Right ventricle myocardium superior (tissue), 1 donor: ENCODE data around the gene GFPT2. TPM values are rescaled to one million over a fixed set of nuclear protein-coding genes. Genes with fewer than 3 reads are reported as not detected.

Experiments used
- ATAC-seq: fragments of 200-7000 bp; cut with Tn5 transposase; one replicate; pipeline ENCODE4 v1.9.1; 2020; ENCODE audit warnings: mild to moderate bottlenecking; ENCODE audit not compliant: poor library complexity
- DNase-seq: peaks from one replicate; pipeline ENCODE4 v3.0.0-alpha.2; 2020
- intact Hi-C: fragments of 100-400 bp; cut with DNase I; formaldehyde crosslinking; loops from one replicate; pipeline ENCODE4 v1.11.2; 2022
- total RNA-seq: library from RNA; stranded (reverse); fragmentation: NEBNext Ultra II Directional; extraction: Animal tissue kit (Norgen Biotek cat#: 25700); gene quantifications from one replicate; pipeline ENCODE4 v1.2.1, GENCODE V29; 2021
- donor health status: DM: no; HTN: yes; CAD: no; lungs with severe emphysema.

The GFPT2 gene
- total RNA-seq, 1 donor from 2014 or later, result 13.3 TPM

GRCh38 chr5:180339583-180340183 is 13.5 kb downstream of the GFPT2 start:
- DNase-seq (peak; percentile 22), ATAC-seq (no peak)
- intact Hi-C loops, result no loop called here

DNA sequence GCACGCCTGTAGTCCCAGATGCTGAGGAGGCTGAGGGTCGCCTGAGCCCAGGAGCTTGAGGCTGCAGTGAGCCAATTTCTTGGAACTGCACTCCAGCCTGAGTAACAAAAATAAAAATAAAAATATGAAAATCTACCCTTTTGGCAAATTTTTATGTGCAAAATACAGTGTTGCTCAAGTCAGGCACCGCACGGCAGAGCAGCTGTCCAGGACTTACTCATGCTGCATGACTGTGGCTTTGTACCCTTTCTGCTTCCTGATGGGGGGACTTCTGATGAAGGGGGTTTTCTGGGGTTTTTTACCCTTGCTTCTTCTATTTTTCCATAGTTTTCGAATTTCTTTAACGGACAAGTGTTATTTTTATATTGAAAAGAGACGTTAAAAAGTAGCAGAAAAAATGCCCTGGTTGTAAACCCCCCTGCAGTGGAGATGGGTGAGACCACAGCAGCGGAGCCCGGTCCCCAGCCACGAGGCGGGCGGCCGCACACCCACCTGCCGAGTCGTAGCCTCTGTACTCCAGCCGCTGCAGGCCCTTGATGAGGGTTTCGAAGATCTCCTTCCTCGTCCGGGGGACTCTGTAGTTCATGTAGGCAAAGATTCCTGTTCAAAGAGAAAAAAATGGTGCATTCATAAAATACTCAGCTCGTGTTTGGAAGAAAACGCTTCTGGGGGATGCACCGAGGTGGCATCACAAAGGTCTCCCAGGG is 15.0 kb downstream of the GFPT2 start:
- ATAC-seq (no peak), DNase-seq (peak; percentile 18)
- intact Hi-C loops, result no loop called here

GRCh38 chr5:180336234-180337020 is 16.7 kb downstream of the GFPT2 start:
- intact Hi-C loops, result no loop called here
- DNase-seq (peak; percentile 22), ATAC-seq (no peak)

- DNase-seq (no peak), ATAC-seq (no peak)
- intact Hi-C loops, result no loop called here
Observed at GRCh38 chr5:180335614-180336233, 17.4 kb downstream of the GFPT2 start.

- DNase-seq (peak; percentile 37), ATAC-seq (no peak)
- intact Hi-C loops, result no loop called here
Observed at GRCh38 chr5:180334751-180335613, 18.2 kb downstream of the GFPT2 start.

DNA sequence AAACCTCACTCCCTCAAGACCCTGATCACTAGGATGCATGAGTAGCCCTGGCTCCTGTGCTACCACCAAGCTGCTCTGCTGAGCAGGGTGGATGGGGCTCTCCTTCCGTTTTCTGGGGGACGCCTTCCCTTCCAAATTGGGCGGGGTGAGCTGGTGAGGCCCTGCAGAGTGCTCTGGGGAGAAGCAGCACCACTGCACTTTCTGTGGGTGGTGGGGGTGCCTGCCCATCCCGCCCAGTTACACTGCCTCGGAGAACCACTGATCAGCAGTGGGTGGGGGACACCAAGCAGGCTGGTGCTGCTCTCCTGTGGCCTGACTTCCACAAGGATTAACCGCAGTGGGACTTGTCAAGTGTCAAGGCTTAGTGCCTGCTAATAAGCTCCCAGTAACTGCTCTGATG is 19.0 kb downstream of the GFPT2 start:
- ATAC-seq (no peak), DNase-seq (peak; percentile 32)

GRCh38 chr5:180333661-180334060 is 19.5 kb downstream of the GFPT2 start:
- ATAC-seq, result no peak
- DNase-seq, result peak; percentile 55
- intact Hi-C loops, result no loop called here

More for the DNA sequence above, 19.0 kb downstream of the GFPT2 start:
- intact Hi-C loops, result no loop called here

GRCh38 chr5:180332861-180333260 is 20.3 kb downstream of the GFPT2 start:
- ATAC-seq, result no peak
- intact Hi-C loops, result no loop called here
- DNase-seq, result no peak

GRCh38 chr5:180332051-180332517 is 21.1 kb downstream of the GFPT2 start:
- peak; percentile 34 for DNase-seq
- no peak for ATAC-seq
- intact Hi-C loops, result no loop called here

DNA sequence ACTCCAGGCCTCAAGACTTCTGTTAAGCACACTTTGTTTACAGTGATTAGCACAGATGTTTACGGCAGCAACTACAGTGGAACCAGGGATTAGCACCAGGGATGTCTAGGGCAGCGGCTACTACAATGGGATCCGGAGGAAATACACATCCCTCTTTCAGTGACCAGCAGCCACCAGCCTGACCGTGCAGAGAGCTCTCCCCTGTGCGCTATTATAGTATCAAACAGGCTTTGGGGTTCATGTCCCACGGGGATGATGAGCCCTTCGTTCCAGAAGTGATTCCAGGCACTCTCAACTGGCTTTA is 21.5 kb downstream of the GFPT2 start:
- intact Hi-C loops, result no loop called here
- DNase-seq (peak; percentile 8), ATAC-seq (peak; percentile 4)

GRCh38 chr5:180330810-180331646 is 22.1 kb downstream of the GFPT2 start:
- intact Hi-C loops, result no loop called here

DNA sequence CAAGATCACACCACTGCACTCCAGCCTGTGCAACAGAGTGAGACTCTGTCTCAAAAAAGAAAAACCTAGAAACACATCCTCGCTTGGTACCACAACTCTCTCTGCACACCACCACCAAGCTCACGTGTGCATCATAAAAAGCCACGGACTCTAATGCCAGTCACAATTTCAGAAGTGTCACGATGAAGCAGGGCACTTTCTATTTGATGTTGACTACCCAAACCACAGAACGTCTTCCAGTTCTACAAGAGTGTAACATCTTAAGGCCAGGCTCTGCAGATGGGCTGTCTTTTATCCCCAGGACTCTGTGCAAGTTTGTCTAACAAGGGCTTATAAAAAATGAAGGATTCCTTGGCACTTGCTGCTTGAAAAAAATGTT is 22.9 kb downstream of the GFPT2 start:
- DNase-seq (no peak), ATAC-seq (no peak)
- intact Hi-C loops, result no loop called here

More at GRCh38 chr5:180330810-180331646, 22.1 kb downstream of the GFPT2 start:
- DNase-seq (peak; percentile 67), ATAC-seq (peak; percentile 88)

DNA sequence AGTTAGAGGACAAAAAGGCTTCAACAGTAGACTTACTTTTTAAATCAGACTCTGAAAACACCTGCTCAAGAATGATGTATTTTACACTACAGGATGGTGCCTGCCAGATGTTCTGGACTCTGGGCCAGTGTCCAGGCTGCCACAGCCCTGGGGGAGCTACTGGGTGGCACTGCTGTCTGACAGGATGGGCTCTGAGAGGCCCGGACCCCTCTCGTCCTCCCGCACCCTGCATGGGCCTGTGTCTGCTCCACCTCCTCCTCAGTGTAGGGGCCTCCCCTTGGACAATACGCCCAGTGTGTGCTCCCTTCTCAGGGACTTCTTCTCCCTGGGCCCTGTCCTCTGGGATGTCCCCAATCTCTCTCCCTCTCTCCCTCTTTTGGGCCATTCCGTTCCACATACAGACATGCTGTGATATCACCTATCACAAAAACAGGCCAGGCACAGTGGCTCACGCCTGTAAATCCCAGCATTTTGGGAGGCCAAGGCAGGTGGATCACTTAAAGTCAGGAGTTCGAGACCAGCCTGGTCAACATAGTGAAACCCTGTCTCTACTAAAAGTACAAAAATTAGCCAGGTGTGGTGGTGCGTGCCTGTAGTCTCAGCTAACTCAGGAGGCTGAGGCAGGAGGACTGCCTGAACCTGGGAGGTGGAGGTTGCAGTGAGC is 23.4 kb downstream of the GFPT2 start:
- no peak for DNase-seq
- no peak for ATAC-seq
- intact Hi-C loops, result loop anchor here (5.0 kb wide), 1 partner anchor 202 kb away; no protein-coding TSS in a partner anchor

GRCh38 chr5:180329138-180329435 is 24.0 kb downstream of the GFPT2 start:
- intact Hi-C loops, result loop anchor here (5.0 kb wide), 1 partner anchor 202 kb away; no protein-coding TSS in a partner anchor
- DNase-seq (no peak), ATAC-seq (no peak)

GRCh38 chr5:180328296-180329137 is 24.6 kb downstream of the GFPT2 start:
- intact Hi-C loops, result loop anchor here (5.0 kb wide), 1 partner anchor 201 kb away; no protein-coding TSS in a partner anchor
- DNase-seq (peak; percentile 92), ATAC-seq (peak; percentile 62)

- ATAC-seq (no peak), DNase-seq (no peak)
- intact Hi-C loops, result loop anchor here (5.0 kb wide), 1 partner anchor 200 kb away; no protein-coding TSS in a partner anchor
Observed at GRCh38 chr5:180326989-180327565, 26.1 kb downstream of the GFPT2 start.
